ENCODE results near the gene POP7.

POP7 gene

DNA sequence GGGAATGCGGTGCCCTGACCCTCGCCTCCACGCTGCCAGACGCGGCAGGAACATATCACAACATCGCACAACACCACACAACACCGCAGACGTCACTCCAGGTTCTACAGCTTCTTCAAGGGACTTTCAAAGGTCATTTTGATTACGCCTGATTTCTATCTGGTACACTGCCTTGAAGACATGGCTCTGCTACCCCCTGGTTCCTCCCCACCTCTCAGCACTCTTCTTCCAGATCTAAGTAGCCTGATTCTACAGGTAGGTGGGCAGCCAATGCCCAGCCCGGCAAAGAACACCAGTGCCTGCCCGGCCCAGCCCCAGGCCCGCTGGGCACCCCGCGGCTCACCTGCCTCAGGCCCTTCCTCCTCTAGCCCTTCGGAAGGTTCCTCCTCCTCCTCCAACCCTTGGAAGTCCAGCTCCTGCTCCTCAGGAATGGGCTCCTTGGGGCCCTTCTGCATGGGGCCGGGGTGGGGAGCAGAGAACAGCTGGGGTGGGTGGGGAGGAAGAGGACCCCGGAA lies 20.2 kb upstream of the POP7 start:
- Histone ChIP-seq H3F3A (ENCODE audit: low read depth) (no peaks in the 10 kb centered on the region), H3K9me3 (ENCODE audit: insufficient read depth, low read depth, low read length) (no peaks in the 10 kb centered on the region), H3K79me2 (ENCODE audit: insufficient read depth, low read length) (peaks cover 30% of the 10 kb centered on the region), H3K4me1 (ENCODE audit: insufficient read depth, low read length, poor library complexity, severe bottlenecking) (peaks cover 10% of the 10 kb centered on the region), H2AFZ (ENCODE audit: low read length) (no peak overlapping the region), H3K4me2 (ENCODE audit: low read depth, low read length, poor library complexity, severe bottlenecking) (no peak overlapping the region), H3K27me3 (ENCODE audit: insufficient read depth, low read length, poor library complexity, severe bottlenecking) (no peaks in the 10 kb centered on the region), H3K4me3 (ENCODE audit: low read length, poor library complexity, severe bottlenecking) (no peak overlapping the region), H3K9me2 (replicated peaks; ENCODE audit: low read depth, low read length) (no peaks in the 10 kb centered on the region), H4K20me1 (ENCODE audit: insufficient read depth, low read length, poor library complexity, severe bottlenecking) (peaks cover 39% of the 10 kb centered on the region), H3K9ac (ENCODE audit: low read depth, low read length, poor library complexity, severe bottlenecking) (no peak overlapping the region), H3K36me3 (ENCODE audit: insufficient read depth, low read length) (peaks cover 72% of the 10 kb centered on the region; the same call in 1 of the 2 replicates)
- no peak for TF ChIP-seq EZH2phosphoT487 (IDR thresholded peaks at IDR 0.05; ENCODE audit: borderline replicate concordance)
- TF ChIP-seq, protein P1, sequence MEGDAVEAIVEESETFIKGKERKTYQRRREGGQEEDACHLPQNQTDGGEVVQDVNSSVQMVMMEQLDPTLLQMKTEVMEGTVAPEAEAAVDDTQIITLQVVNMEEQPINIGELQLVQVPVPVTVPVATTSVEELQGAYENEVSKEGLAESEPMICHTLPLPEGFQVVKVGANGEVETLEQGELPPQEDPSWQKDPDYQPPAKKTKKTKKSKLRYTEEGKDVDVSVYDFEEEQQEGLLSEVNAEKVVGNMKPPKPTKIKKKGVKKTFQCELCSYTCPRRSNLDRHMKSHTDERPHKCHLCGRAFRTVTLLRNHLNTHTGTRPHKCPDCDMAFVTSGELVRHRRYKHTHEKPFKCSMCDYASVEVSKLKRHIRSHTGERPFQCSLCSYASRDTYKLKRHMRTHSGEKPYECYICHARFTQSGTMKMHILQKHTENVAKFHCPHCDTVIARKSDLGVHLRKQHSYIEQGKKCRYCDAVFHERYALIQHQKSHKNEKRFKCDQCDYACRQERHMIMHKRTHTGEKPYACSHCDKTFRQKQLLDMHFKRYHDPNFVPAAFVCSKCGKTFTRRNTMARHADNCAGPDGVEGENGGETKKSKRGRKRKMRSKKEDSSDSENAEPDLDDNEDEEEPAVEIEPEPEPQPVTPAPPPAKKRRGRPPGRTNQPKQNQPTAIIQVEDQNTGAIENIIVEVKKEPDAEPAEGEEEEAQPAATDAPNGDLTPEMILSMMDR (conservative IDR thresholded peaks at IDR 0.05; ENCODE audit: low read length), result no peak

DNA sequence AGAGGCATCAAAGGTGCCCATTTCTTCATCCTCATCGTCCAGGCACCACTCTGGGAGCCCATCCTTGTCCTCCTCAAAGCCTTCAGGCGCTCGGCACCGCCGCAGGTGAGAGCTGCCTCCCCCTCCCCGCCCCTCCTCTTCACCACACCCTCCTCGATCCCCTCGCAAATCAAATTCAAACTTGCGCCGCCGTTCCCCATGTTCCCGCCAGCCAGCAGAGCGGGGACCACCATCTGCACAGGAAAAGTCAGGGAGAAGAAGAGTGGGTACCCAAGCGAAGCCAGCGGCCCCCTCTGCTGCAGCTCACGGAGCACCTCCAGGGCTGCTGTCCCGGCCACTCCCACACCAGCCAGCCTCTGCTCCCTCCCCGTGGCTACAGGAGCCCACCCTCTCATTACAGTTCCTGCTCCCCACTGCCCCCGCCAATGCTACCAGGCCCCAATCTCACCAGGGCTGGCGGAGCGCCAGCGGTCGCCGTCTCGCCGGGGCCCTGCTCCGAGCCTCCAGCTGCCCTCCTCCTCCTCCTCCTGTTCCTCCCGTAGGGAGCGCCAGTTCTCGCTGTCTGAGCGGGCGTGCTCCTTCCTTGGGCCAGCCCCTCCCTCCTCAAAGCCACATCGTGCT lies 19.6 kb upstream of the POP7 start:
- Histone ChIP-seq H3K4me2 (ENCODE audit: low read depth, low read length, poor library complexity, severe bottlenecking) (no peak overlapping the region), H3K36me3 (ENCODE audit: insufficient read depth, low read length) (peaks cover 67% of the 10 kb centered on the region; the same call in 1 of the 2 replicates), H3F3A (ENCODE audit: low read depth) (no peaks in the 10 kb centered on the region), H3K27me3 (ENCODE audit: insufficient read depth, low read length, poor library complexity, severe bottlenecking) (no peaks in the 10 kb centered on the region), H3K9me2 (replicated peaks; ENCODE audit: low read depth, low read length) (no peaks in the 10 kb centered on the region), H2AFZ (ENCODE audit: low read length) (no peak overlapping the region), H3K4me3 (ENCODE audit: low read length, poor library complexity, severe bottlenecking) (no peak overlapping the region), H3K9ac (ENCODE audit: low read depth, low read length, poor library complexity, severe bottlenecking) (no peak overlapping the region), H4K20me1 (ENCODE audit: insufficient read depth, low read length, poor library complexity, severe bottlenecking) (peaks cover 45% of the 10 kb centered on the region), H3K9me3 (ENCODE audit: insufficient read depth, low read depth, low read length) (no peaks in the 10 kb centered on the region), H3K79me2 (ENCODE audit: insufficient read depth, low read length) (peaks cover 36% of the 10 kb centered on the region), H3K4me1 (ENCODE audit: insufficient read depth, low read length, poor library complexity, severe bottlenecking) (peaks cover 16% of the 10 kb centered on the region)
- TF ChIP-seq, protein P1 (conservative IDR thresholded peaks at IDR 0.05; ENCODE audit: low read length), result no peak
- no peak for TF ChIP-seq EZH2phosphoT487 (IDR thresholded peaks at IDR 0.05; ENCODE audit: borderline replicate concordance)

DNA sequence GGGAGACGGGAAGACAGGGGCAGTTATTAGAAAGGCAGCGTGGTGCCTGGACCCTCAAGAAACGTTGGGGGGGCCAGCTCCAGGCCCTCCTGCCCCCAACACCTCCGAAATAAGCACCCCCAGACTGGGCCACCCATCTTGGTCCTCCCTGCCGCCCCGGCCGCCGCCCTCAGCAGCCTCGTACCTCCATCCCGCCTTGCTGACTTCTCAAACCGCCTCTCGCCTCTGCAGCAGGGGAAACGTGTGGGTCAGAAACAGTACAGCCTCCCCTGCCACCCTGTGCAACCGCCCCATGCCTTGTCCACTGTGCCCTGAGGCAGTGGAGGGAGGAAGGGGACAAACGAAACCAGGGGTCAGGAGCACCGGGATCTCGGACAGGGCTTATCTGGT lies 19.1 kb upstream of the POP7 start:
- no peaks in the 10 kb centered on the region for H3F3A ChIP-seq (ENCODE audit: low read depth)

More for the DNA sequence above, 19.1 kb upstream of the POP7 start:
- Histone ChIP-seq H3K4me3 (ENCODE audit: low read length, poor library complexity, severe bottlenecking) (no peak overlapping the region), H3K36me3 (ENCODE audit: insufficient read depth, low read length) (peaks cover 62% of the 10 kb centered on the region; the same call in 1 of the 2 replicates), H3K27me3 (ENCODE audit: insufficient read depth, low read length, poor library complexity, severe bottlenecking) (no peaks in the 10 kb centered on the region), H2AFZ (ENCODE audit: low read length) (no peak overlapping the region), H3K9me2 (replicated peaks; ENCODE audit: low read depth, low read length) (no peaks in the 10 kb centered on the region), H3K9ac (ENCODE audit: low read depth, low read length, poor library complexity, severe bottlenecking) (no peak overlapping the region), H3K4me1 (ENCODE audit: insufficient read depth, low read length, poor library complexity, severe bottlenecking) (peaks cover 19% of the 10 kb centered on the region), H4K20me1 (ENCODE audit: insufficient read depth, low read length, poor library complexity, severe bottlenecking) (peaks cover 49% of the 10 kb centered on the region), H3K79me2 (ENCODE audit: insufficient read depth, low read length) (peaks cover 41% of the 10 kb centered on the region), H3K4me2 (ENCODE audit: low read depth, low read length, poor library complexity, severe bottlenecking) (no peak overlapping the region), H3K9me3 (ENCODE audit: insufficient read depth, low read depth, low read length) (no peaks in the 10 kb centered on the region)
- TF ChIP-seq, protein P1 (conservative IDR thresholded peaks at IDR 0.05; ENCODE audit: low read length), result no peak
- TF ChIP-seq EZH2phosphoT487 (IDR thresholded peaks at IDR 0.05; ENCODE audit: borderline replicate concordance), result no peak

All from Loucy (cell line).